Measurements from ENCODE around the gene OR9A4.

Gene OR9A4

GRCh38 chr7:141877365-141877764 is 38.8 kb upstream of the OR9A4 start:
- no peak overlapping the region for H3K4me3 ChIP-seq (ENCODE audit: low read depth, low read length)
- no peaks in the 10 kb centered on the region for H3K9me3 ChIP-seq (ENCODE audit: control insufficient read depth, insufficient read depth, low read depth, low read length)
- ChIA-PET POLR2A (no interaction called here), CTCF (no interaction called here)
- TF ChIP-seq ZNF777 (tag by site-specific recombination; IDR thresholded peaks at IDR 0.05; ENCODE audit: borderline replicate concordance) = no peak
- TF ChIP-seq, protein P1, sequence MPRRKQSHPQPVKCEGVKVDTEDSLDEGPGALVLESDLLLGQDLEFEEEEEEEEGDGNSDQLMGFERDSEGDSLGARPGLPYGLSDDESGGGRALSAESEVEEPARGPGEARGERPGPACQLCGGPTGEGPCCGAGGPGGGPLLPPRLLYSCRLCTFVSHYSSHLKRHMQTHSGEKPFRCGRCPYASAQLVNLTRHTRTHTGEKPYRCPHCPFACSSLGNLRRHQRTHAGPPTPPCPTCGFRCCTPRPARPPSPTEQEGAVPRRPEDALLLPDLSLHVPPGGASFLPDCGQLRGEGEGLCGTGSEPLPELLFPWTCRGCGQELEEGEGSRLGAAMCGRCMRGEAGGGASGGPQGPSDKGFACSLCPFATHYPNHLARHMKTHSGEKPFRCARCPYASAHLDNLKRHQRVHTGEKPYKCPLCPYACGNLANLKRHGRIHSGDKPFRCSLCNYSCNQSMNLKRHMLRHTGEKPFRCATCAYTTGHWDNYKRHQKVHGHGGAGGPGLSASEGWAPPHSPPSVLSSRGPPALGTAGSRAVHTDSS (tag by site-specific recombination; IDR thresholded peaks at IDR 0.05) = no peak
- TF ChIP-seq ZNF530 (tag by site-specific recombination; IDR thresholded peaks at IDR 0.05; ENCODE audit: low read depth) = no peak
- TF ChIP-seq ZNF174 (tag by site-specific recombination; IDR thresholded peaks at IDR 0.05) = no peak
- no peak for TF ChIP-seq ZNF658 (tag by site-specific recombination; IDR thresholded peaks at IDR 0.05)
- TF ChIP-seq ZBTB20 (tag by site-specific recombination; IDR thresholded peaks at IDR 0.05) = no peak
- no peak for TF ChIP-seq KLF1 (tag by site-specific recombination; IDR thresholded peaks at IDR 0.05)
- no peak for TF ChIP-seq ZNF629 (tag by site-specific recombination; IDR thresholded peaks at IDR 0.05)
- no peak for TF ChIP-seq ZNF202 (tag by site-specific recombination; IDR thresholded peaks at IDR 0.05; ENCODE audit: borderline replicate concordance)
- TF ChIP-seq YY1 (tag by site-specific recombination; IDR thresholded peaks at IDR 0.05) = no peak
- no peak for TF ChIP-seq MYNN (tag by site-specific recombination; IDR thresholded peaks at IDR 0.05; ENCODE audit: borderline replicate concordance)
- TF ChIP-seq KLF17 (tag by site-specific recombination; IDR thresholded peaks at IDR 0.05) = no peak
- TF ChIP-seq PBX3 (CRISPR knock-in tag; IDR thresholded peaks at IDR 0.05) = no peak
- TF ChIP-seq, protein P2, sequence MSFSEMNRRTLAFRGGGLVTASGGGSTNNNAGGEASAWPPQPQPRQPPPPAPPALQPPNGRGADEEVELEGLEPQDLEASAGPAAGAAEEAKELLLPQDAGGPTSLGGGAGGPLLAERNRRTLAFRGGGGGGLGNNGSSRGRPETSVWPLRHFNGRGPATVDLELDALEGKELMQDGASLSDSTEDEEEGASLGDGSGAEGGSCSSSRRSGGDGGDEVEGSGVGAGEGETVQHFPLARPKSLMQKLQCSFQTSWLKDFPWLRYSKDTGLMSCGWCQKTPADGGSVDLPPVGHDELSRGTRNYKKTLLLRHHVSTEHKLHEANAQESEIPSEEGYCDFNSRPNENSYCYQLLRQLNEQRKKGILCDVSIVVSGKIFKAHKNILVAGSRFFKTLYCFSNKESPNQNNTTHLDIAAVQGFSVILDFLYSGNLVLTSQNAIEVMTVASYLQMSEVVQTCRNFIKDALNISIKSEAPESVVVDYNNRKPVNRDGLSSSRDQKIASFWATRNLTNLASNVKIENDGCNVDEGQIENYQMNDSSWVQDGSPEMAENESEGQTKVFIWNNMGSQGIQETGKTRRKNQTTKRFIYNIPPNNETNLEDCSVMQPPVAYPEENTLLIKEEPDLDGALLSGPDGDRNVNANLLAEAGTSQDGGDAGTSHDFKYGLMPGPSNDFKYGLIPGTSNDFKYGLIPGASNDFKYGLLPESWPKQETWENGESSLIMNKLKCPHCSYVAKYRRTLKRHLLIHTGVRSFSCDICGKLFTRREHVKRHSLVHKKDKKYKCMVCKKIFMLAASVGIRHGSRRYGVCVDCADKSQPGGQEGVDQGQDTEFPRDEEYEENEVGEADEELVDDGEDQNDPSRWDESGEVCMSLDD (tag by site-specific recombination; IDR thresholded peaks at IDR 0.05) = no peak
- no peaks in the 10 kb centered on the region for H3K36me3 ChIP-seq (ENCODE audit: control insufficient read depth in 2 of 2, insufficient read depth in 1 of 2, low read length in 2 of 2)
- H3K27ac ChIP-seq (ENCODE audit: extremely low read depth, low read depth, low read length) = no peak overlapping the region
- H3K4me1 ChIP-seq (ENCODE audit: control insufficient read depth, insufficient read depth, low read length) = no peaks in the 10 kb centered on the region

DNA sequence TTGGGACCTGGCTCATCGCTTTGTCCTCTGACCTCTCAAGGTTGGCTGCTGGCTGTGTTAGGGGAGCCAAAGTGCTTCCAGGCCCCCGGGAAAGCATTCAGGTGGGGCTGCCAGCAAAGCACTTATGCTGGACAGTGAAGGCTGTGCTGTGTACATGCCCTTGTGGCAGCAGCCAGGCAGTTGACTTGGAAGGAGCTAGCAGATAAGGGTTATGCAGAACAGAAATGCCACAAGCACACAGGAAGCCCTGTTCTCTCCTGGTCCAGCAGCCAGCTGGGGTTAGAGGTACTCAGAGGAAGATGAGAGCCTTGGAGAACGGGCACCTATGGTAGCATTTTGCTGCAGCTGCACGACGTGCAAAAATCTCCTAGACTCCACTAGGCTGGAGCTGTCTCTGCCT is 35.2 kb upstream of the OR9A4 start:
- Histone ChIP-seq H3K36me3 (ENCODE audit: control insufficient read depth in 2 of 2, insufficient read depth in 1 of 2, low read length in 2 of 2) (no peaks in the 10 kb centered on the region), H3K4me1 (ENCODE audit: control insufficient read depth, insufficient read depth, low read length) (no peaks in the 10 kb centered on the region), H3K4me3 (ENCODE audit: low read depth, low read length) (no peak overlapping the region), H3K9me3 (ENCODE audit: control insufficient read depth, insufficient read depth, low read depth, low read length) (no peaks in the 10 kb centered on the region), H3K27ac (ENCODE audit: extremely low read depth, low read depth, low read length) (no peak overlapping the region)
- POLR2A ChIA-PET = no interaction called here
- CTCF ChIA-PET = no interaction called here
- no peak for TF ChIP-seq ZNF221 (tag by site-specific recombination; IDR thresholded peaks at IDR 0.05; ENCODE audit: borderline replicate concordance)
- no peak for TF ChIP-seq ZSCAN5A (tag by site-specific recombination; IDR thresholded peaks at IDR 0.05)
- TF ChIP-seq ZFP3 (tag by site-specific recombination; IDR thresholded peaks at IDR 0.05; ENCODE audit: low read depth) = no peak
- no peak for TF ChIP-seq SALL2 (tag by site-specific recombination; IDR thresholded peaks at IDR 0.05; ENCODE audit: borderline replicate concordance)
- no peak for TF ChIP-seq PBX3 (CRISPR knock-in tag; IDR thresholded peaks at IDR 0.05)
- TF ChIP-seq ZNF473 (tag by site-specific recombination; IDR thresholded peaks at IDR 0.05) = no peak
- no peak for TF ChIP-seq ZNF214 (tag by site-specific recombination; IDR thresholded peaks at IDR 0.05; ENCODE audit: borderline replicate concordance)
- no peak for TF ChIP-seq WT1 (tag by site-specific recombination; IDR thresholded peaks at IDR 0.05)
- TF ChIP-seq, protein P3, sequence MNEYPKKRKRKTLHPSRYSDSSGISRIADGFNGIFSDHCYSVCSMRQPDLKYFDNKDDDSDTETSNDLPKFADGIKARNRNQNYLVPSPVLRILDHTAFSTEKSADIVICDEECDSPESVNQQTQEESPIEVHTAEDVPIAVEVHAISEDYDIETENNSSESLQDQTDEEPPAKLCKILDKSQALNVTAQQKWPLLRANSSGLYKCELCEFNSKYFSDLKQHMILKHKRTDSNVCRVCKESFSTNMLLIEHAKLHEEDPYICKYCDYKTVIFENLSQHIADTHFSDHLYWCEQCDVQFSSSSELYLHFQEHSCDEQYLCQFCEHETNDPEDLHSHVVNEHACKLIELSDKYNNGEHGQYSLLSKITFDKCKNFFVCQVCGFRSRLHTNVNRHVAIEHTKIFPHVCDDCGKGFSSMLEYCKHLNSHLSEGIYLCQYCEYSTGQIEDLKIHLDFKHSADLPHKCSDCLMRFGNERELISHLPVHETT (tag by site-specific recombination; IDR thresholded peaks at IDR 0.05) = no peak
- no peak for TF ChIP-seq OVOL3 (tag by site-specific recombination; IDR thresholded peaks at IDR 0.05)
- no peak for TF ChIP-seq ZNF645 (tag by site-specific recombination; IDR thresholded peaks at IDR 0.05)

All from HEK293 (cell line).